Prostate gland (tissue), 2 donors: ENCODE data around the gene THSD4.

Experiments used
- POLR2AphosphoS5 ChIP-seq: sonication (generic); formaldehyde crosslinking; IDR thresholded peaks from one replicate; pipeline ENCODE4 v1.6.1; 2017; ENCODE audit warnings: antibody characterized with exemption
- TF ChIP-seq, protein P1 (sequence below), 4 experiments: fragments of 200-600 bp in 2 of 4; fragments of 450-650 bp in 2 of 4; sonication (generic) in 2 of 4; IDR thresholded peaks; 1 replicate in 3 of 4; 2 replicates in 1 of 4; pipeline ENCODE4 v1.5.1; 2016 to 2019; ENCODE audit warnings: antibody characterized with exemption in 4 of 4, mild to moderate bottlenecking in 2 of 4, moderate library complexity in 2 of 4

DNA sequence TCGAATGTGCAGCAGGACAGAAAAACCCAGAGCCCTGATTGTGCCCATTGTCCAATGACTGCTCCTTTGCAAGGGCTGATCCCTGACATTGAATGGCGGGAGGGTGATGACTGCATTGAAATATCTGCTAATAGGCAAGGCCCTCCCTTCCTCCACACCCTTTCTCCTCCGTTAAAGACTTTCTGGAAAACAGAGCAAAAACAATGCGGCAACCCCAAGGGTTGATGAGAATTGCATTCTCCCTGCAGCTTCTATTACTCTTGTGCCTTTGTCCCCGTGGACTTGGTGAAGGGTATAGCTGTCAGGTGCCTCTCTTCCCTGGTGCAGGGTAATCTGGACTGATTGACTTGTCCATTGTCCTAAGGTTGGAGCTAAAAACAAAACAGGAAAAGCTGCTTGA, 71.8 kb downstream of the THSD4 start:
- TF ChIP-seq, protein P1, sequence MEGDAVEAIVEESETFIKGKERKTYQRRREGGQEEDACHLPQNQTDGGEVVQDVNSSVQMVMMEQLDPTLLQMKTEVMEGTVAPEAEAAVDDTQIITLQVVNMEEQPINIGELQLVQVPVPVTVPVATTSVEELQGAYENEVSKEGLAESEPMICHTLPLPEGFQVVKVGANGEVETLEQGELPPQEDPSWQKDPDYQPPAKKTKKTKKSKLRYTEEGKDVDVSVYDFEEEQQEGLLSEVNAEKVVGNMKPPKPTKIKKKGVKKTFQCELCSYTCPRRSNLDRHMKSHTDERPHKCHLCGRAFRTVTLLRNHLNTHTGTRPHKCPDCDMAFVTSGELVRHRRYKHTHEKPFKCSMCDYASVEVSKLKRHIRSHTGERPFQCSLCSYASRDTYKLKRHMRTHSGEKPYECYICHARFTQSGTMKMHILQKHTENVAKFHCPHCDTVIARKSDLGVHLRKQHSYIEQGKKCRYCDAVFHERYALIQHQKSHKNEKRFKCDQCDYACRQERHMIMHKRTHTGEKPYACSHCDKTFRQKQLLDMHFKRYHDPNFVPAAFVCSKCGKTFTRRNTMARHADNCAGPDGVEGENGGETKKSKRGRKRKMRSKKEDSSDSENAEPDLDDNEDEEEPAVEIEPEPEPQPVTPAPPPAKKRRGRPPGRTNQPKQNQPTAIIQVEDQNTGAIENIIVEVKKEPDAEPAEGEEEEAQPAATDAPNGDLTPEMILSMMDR (IDR thresholded peaks at IDR 0.05), result no peak
- TF ChIP-seq POLR2AphosphoS5, result no peak
